HG02973 (cell line): ENCODE measurements around the gene RBP5.

ENCODE experiments used
- ATAC-seq: cut with Tn5 transposase; IDR thresholded peaks from one replicate; pipeline ENCODE4 v1.9.1; 2021; ENCODE audit warnings: moderate library complexity; ENCODE audit not compliant: unreplicated experiment

The RBP5 gene

DNA sequence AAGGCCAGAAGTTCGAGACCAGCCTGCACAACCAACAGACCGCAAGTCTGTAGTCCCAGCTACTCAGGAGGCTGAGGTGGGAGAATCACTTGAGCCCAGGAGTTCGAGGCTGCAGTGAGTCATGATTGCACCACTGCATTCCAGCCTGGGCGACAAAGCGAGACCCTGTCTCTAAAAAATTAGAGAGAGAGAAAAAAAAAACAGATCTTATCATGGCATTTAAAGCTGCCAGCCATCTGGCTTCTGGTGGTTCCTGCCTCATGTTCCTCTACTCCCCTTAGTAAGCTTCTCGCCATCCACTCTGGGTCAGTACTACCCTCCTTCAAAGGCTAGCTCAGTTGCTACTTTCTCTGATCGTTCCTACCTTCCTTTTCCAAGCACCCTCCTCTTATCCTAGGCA is 17.5 kb upstream of the RBP5 start:
- no peak for ATAC-seq

DNA sequence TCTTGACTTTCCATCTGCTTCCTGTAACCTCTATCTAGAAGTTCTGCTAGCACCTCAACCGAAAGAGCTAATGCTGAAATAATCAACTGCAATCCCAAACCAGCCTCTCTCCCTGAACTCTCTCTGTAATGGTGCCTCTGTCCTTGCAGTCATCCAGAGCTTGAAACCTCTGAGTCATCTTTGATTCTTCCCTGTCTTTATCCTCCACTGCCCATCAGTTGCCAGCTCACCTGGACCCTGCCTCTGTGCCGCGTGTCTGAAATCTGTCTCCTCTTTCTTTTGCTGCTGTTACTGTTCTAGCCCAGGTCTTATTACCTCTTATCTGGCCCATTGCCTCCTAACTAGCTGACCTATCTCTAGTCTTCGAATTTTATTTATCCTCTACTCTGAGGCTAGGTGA is 17.0 kb upstream of the RBP5 start:
- no peak for ATAC-seq

- no peak for ATAC-seq
These were observed 15.9 kb upstream of the RBP5 start for GRCh38 chr12:7144414-7145120.

DNA sequence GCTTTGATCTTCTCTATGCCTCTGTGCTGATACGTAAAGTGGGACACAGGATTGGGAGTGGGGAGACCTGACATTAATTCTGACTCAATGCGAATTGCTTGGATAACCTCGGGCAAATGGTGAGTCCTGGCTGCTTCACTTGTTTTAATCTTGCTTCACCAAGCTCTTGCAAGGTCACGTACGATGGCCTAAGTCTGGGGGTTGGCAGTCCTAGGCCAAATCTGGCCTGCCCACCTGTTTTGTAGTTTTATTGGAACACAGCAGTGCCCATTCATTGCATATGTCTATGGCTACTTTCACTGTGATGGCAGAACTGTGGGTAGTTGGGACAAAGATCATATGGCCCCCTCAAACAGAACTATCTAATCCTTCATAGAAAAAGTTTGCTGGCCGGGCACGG is 14.9 kb upstream of the RBP5 start:
- ATAC-seq, result no peak

DNA sequence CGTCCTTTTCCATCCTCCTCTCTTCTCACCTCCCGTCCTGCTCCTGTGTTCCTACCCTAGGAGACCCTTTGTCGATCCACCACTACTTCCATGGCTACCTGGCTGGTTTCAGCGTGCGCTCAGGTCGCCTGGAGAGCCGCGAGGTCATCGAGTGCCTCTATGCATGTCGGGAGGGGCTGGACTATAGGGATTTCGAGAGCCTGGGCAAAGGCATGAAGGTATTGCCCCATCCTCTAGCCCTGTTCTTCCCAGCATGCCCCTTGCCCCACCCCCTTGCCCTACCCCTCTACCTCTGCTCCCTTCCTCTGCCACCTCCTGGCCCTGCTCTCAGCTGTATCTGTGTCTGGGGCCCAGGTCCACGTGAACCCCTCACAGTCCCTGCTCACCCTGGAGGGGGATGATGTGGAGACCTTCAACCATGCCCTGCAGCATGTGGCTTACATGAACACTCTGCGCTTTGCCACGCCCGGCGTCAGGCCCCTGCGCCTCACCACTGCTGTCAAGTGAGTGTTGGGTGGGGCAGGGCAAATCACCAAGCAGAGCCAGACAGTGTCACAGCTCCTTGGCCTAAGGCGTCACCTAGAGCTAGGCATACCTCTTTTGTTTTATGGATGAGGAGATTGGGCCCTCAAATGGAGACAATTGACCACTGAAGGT is 14.2 kb upstream of the RBP5 start:
- no peak for ATAC-seq

DNA sequence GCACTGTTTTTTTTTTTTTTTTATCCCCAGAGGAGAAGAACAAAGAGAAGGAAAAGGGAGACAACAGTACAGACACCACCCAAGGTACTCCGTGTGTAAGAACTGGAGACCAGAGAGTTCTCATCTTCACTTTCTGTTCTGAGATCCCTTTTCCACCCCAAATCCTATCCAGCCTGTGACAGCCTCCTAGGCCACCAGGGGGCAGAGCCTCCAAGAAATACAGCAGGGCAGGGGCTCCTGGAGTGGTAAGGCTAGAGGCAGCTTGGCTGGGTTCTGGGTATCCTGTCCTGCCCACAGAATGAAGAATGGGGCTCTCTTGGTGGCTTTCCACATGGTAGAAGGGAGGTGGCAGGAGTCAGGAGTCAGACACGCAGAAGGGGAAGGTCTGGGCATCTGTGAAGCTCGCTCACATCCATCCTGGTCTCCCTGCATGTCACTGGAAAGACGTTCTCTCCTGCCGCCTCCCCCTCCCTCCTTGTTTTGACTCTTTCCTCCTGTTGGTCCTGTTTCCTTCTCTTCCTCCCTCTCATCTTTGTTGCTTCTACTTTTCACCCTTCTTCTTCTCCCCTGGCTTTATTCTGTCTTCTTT is 13.5 kb upstream of the RBP5 start:
- ATAC-seq, result no peak

DNA sequence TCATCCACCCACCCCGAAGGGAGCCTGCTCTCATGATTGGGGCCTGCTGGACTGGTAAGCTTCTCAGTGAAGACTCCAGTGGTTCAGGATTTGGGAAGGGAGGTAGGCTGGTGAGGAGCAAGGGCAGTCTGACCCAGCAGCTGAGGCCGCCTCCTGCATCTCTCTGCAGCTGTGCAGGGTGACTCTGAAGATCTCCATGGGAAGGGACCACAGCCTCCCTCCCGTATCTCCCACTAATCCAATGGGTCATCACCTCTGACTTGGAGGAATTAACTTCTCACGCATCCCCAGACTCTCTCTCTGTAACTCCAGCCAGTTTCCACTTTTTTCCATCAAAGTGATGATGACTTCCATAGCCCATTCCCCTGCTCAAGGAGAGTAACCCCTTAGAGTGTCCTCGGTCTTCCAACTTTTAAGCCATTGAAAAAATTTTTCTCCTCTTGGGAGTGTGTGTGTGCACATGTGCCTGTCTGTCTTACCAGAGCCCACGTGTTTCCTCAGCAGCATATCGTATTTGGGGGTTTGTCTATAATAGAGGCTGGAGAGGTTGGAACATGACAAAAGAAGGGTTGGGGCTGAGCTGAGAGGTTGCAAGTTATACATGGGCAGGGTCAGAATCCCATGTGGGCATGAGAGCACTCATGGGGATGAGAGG is 12.8 kb upstream of the RBP5 start:
- no peak for ATAC-seq

DNA sequence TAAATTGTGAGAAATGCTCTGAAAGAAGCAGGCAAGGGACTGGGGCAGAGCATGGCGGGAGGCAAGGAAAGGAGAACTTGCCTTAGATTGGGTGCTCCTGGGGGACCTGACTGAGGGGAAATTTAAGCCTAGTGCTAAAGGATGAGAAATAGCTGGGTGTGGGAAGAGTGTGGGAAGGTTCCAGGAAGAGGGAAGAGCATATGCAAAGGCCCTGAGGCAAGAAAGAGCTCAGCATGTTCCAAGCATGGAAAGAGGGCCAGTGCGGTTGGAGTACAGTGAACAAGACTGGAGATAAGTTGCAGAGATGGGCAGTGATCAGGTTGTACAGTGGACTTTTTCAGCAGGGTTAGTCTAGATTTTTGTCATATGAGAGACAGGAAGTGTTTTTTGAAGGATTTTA is 10.5 kb upstream of the RBP5 start:
- no peak for ATAC-seq

DNA sequence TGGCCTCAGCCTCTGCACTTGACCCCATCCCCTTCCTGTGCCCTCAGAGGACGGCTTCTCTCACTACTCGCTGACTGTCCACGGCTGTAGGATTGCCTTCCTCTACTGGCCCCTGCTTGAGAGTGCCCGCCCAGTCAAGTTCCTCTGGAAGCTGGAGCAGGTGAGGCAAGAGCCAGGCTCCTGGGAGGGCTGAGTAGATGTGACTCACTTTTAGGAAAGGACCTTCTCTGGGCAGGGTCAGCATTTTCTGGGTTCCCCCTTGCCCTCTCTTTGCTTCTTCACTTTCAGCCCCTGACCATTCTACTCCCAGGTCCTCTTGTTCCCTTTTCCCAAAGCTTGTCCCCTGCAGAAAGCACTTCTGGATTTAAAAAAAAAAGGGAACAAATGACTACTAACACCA is 9.2 kb upstream of the RBP5 start:
- ATAC-seq, result no peak

- no peak for ATAC-seq
These were observed 8.0 kb upstream of the RBP5 start for GRCh38 chr12:7136676-7137075.

DNA sequence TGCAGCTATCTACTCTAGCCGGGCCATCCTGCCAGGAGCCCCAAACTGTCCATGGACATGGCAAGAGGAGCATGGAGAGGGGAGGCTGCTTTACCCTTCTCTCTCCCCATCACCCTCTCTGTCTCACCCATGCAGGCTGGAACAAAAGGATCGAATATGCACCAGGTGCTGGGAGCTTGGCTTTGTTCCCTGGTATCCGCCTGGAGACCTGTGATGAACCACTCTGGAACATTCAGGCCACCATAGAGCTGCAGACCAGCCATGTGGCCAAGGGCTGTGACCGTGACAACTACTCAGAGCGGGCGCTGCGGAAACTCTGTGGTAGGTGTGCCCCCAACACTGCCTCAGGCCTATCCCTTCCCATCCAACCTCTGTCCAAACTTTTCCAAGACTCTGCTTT is 7.4 kb upstream of the RBP5 start:
- no peak for ATAC-seq

- no peak for ATAC-seq
These were observed 5.9 kb upstream of the RBP5 start for GRCh38 chr12:7134396-7135166.

GRCh38 chr12:7131502-7131866 is 2.8 kb upstream of the RBP5 start:
- ATAC-seq, result no peak

DNA sequence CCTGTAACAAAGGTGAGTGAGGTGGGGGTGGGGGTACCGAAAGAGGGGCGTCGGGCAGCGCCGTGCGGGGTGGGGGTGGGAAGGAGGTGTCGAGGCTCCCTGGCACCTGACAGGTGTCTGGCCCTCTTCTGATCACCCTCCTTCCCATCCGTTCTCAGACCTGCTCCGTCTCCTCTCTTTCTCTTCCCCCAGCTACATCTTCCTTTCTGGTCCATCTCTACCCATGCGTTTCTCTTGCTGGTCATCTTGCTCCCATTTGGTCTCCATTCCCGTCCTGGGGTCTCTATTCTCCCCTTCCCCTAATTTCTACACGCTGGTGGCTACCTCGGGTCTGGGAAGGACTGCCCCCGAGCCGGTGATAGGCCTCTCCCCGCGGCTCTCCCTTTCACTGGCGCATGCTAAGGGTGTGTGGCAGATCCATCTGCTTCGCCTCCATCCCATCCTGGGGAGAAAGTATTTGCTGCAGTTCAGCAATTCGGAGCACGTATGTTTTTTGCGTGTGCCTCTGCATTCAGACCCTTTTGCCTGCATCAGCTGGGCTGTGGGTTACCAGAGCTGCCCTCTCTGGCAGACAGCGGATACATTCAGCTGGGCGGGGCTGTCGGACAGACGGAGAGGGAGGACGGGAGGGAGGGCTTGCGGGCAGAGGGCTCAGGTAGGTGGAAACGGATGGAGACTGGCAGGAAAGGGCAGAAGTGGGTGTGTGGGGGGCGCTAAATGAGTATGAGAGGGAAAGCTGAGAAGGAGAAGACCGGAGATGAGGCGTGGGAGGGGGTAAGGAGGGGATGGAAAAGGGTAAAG is 2.2 kb upstream of the RBP5 start:
- no peak for ATAC-seq

DNA sequence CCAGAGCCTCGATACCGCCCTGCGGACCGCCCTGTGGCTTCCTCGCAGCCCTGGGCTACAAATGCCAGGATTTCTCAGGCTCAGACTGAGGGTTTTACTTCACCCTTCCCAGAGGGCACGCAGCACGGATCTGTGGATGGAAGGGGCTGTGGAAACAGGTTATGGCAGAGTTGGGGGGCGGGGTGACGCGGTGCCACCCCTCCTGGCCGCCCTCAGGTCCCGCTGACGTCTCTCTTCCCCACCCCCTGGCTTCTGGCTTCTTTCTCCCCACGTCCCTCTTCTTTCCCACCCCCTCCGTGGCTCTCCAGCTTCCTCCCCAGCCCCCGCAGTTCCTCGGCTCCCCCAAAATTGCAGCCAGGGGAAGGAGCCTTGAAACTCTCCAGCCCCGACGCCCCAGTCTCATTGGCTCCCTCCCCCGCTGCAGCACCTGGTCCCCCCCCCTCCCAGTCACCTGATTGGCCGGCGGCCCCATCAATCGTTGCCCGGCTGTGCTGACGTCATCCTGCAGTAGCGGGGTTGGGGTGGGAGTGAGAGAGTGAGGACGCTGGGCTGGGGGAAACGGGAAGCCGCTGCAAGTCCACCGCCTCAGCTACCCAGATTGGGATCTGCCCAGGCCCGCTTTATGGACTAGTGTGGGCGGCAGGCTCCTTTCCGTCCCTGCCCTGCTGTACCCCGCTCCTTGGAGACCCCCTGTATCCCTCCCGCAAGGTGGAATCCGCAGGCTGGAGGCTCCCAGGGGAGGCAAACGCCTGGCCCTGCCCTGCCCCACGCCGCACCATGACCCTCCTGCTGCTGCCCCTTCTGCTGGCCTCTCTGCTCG is 1.4 kb upstream of the RBP5 start, which contains the start of gene CLSTN3:
CLSTN3 (plus strand) TSS at position 500 of the 820 bp plus-strand sequence; CDS start at position 778, 278 bp downstream.
- peak; percentile 68 for ATAC-seq

- ATAC-seq, result no peak
These were observed 690 bp upstream of the RBP5 start for GRCh38 chr12:7129287-7129871.

- ATAC-seq, result no peak
These were observed 618 bp downstream of the RBP5 start for GRCh38 chr12:7127916-7128626.

DNA sequence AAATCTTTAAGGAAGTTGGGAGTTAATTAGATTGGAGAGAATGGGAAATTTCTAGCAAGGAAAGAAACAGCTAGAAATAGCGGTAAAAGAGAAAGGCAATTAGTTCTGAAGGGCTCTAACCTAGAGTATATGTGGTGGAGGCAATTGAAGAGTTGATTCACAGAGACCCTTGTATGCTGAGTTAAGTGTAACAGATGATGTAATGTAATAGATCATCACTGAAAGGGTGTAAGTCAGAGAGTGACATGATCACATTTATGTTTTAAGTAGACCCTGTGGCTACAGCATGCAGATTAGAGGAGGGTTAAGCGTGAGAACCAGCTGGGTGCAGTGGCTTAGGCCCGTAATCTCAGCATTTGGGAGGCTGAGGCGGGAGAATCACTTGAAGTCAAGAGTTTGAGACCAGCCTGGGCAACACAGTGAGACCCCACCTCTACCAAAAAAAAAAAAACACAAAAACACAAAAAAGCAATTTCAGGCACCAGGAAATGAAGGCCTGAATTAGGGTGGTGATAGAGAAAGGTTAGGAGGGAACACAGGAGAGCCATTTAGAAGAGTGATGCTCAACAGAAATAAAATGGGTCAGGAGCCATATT is 3.0 kb downstream of the RBP5 start:
- no peak for ATAC-seq
